Measurements from ENCODE around the gene RNF144A.

DNA sequence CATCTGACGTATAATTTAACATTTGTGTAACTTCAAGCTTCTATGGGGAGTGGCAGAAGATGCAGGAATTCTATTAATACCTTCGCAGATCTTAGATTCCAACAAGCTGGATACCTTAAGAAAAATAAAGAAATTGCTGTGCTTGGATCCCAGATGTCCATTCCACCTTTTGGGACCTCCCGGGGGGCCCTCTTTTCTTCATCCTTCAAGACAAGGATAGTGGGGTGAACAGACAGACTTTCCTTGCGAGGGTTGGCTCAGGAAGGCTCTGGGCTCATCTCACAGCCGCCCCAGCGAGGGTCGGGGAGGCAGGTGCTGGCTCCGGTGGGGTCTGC, 509 bp upstream of the RNF144A start:
- TF ChIP-seq, protein P1, sequence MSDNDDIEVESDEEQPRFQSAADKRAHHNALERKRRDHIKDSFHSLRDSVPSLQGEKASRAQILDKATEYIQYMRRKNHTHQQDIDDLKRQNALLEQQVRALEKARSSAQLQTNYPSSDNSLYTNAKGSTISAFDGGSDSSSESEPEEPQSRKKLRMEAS (IDR thresholded peaks at IDR 0.05; ENCODE audit: low read depth, low read length) = no peak
- TF ChIP-seq, protein P2, sequence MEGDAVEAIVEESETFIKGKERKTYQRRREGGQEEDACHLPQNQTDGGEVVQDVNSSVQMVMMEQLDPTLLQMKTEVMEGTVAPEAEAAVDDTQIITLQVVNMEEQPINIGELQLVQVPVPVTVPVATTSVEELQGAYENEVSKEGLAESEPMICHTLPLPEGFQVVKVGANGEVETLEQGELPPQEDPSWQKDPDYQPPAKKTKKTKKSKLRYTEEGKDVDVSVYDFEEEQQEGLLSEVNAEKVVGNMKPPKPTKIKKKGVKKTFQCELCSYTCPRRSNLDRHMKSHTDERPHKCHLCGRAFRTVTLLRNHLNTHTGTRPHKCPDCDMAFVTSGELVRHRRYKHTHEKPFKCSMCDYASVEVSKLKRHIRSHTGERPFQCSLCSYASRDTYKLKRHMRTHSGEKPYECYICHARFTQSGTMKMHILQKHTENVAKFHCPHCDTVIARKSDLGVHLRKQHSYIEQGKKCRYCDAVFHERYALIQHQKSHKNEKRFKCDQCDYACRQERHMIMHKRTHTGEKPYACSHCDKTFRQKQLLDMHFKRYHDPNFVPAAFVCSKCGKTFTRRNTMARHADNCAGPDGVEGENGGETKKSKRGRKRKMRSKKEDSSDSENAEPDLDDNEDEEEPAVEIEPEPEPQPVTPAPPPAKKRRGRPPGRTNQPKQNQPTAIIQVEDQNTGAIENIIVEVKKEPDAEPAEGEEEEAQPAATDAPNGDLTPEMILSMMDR (IDR thresholded peaks at IDR 0.05; ENCODE audit: low read depth, low read length) = no peak
- TF ChIP-seq POLR2A (IDR thresholded peaks at IDR 0.05; ENCODE audit: extremely low read depth, insufficient read length) = no peak
- TF ChIP-seq MYC (IDR thresholded peaks at IDR 0.05; ENCODE audit: low read depth, low read length) = no peak

All from NB4 (cell line).